Right hindlimb (tissue), 1 donor: Measurements from ENCODE around the gene STAT6.

Experiments
- DNase-seq: peaks from one replicate; pipeline ENCODE4 v3.0.0-alpha.2; 2018

STAT6 gene

GRCh38 chr12:57146092-57146491 is 34.9 kb upstream of the STAT6 start:
- no peak for DNase-seq

- DNase-seq: no peak
Measured at GRCh38 chr12:57145460-57146059, 34.4 kb upstream of the STAT6 start.

GRCh38 chr12:57143454-57143853 is 32.3 kb upstream of the STAT6 start:
- no peak for DNase-seq

- DNase-seq: no peak
Measured at GRCh38 chr12:57142727-57143126, 31.6 kb upstream of the STAT6 start.

GRCh38 chr12:57142121-57142520 is 31.0 kb upstream of the STAT6 start:
- no peak for DNase-seq

GRCh38 chr12:57141249-57141648 is 30.1 kb upstream of the STAT6 start:
- no peak for DNase-seq

GRCh38 chr12:57139796-57140649 is 28.9 kb upstream of the STAT6 start:
- DNase-seq: no peak

- no peak for DNase-seq
Measured at GRCh38 chr12:57138526-57139272, 27.5 kb upstream of the STAT6 start.

GRCh38 chr12:57135527-57136326 is 24.6 kb upstream of the STAT6 start:
- peak; percentile 94 for DNase-seq

- DNase-seq: no peak
Measured at GRCh38 chr12:57134949-57135348, 23.8 kb upstream of the STAT6 start.

GRCh38 chr12:57133916-57134315 is 22.8 kb upstream of the STAT6 start:
- no peak for DNase-seq

GRCh38 chr12:57133013-57133569 is 21.9 kb upstream of the STAT6 start:
- DNase-seq: no peak

GRCh38 chr12:57131896-57132744 is 21.0 kb upstream of the STAT6 start:
- no peak for DNase-seq

- DNase-seq: no peak
Measured at GRCh38 chr12:57130941-57131340, 19.8 kb upstream of the STAT6 start.

- DNase-seq: no peak
Measured at GRCh38 chr12:57129889-57130288, 18.7 kb upstream of the STAT6 start.

- DNase-seq: peak; percentile 49
Measured at GRCh38 chr12:57129321-57129842, 18.2 kb upstream of the STAT6 start.

- no peak for DNase-seq
Measured at GRCh38 chr12:57128519-57129247, 17.5 kb upstream of the STAT6 start.

- DNase-seq: peak; percentile 92
Measured at GRCh38 chr12:57127726-57128518, 16.8 kb upstream of the STAT6 start, which contains the start of gene LRP1. Gene LRP1 (plus strand): TSS chr12:57128483. CDS start chr12:57128965, 482 bp downstream.

GRCh38 chr12:57127101-57127725 is 16.1 kb upstream of the STAT6 start:
- peak; percentile 63 for DNase-seq
